Measurements from ENCODE around the gene TMEM91. TPM values are rescaled to one million over a fixed set of nuclear protein-coding genes. Genes with fewer than 3 reads are reported as not detected.

The TMEM91 gene
- total and polyA plus RNA-seq, 2 donors (not counting 1 experiment from before 2014, with no cell fraction given), result 6.3 to 7.1 TPM

DNA sequence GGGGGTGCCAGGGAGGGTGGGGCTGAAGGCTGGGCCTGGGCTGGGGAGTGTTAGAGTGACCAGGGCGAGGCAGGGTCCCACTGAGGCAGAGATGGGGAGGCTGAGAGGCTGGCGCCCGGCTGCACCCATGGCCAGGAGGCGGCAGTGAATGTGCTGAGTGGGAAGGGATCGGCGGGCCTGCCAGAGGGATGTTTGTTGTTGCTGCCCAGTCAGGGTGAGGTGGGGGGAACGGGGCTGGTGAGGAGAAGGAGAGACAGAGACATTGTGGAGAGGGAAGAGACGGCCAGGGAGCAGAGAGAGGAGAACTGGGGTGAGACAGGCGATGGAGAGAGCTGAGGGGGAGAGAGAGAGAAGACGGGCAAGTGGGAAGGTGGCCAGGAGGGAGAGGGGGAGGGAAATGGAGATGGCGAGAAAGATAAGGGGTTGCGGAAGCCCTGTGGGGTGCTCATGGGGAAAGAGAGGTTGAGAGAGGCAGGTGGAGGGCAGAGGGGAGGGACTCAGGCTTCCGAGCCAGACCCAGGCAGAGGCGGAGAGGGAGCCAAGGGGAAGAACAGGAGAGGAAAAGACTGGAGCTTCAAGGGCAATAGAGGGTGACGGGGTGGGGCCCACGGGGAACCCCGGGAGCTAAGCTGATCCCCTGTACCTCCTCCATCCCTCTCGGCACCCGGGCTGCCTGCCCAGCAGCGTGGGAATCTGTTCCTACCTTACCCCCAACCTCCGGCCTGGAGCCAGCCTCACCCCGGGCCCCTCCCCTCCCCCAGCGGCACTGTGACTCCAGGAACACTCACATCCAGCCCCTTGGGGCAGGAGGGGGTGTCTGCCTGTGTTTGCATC lies 51.5 kb downstream of the TMEM91 start:
- H3K9me3 ChIP-seq (ENCODE audit: control extremely low read depth in 1 of 3, control insufficient read depth in 2 of 3, insufficient read depth in 1 of 3, low read length in 2 of 3), result no peaks in the 10 kb centered on the region
- ChIA-PET POLR2A (no interaction called here), CTCF (interaction anchor here (0.6 to 2.1 kb wide), 2 partner anchors 21 to 848 kb away, joined by 3 to 4 read pairs; no protein-coding TSS in a partner anchor)
- H3K4me3 Mint-ChIP-seq, result peak overlapping the region; percentile 40
- H2AFZ ChIP-seq (ENCODE audit: insufficient read depth, low read depth, low read length, poor library complexity, severe bottlenecking), result peak overlapping the region; percentile 71
- H3K27me3 ChIP-seq (replicated peaks in 1 of 4; ENCODE audit: control extremely low read depth in 1 of 4, control insufficient read depth in 3 of 4, insufficient read depth in 4 of 4, low read length in 3 of 4), result no peaks in the 10 kb centered on the region
- H4K20me1 ChIP-seq (ENCODE audit: control insufficient read depth, insufficient read depth, low read length, poor library complexity, severe bottlenecking), result no peaks in the 10 kb centered on the region
- peaks cover 13% of the 10 kb centered on the region for H3K4me1 Mint-ChIP-seq
- no peaks in the 10 kb centered on the region for H3K79me2 ChIP-seq (ENCODE audit: control insufficient read depth, insufficient read depth, low read length)
- WGBS (ENCODE audit: insufficient coverage), result 21% methylated on average over 14 of the region's 23 CpGs
- H3K27ac ChIP-seq (ENCODE audit: low read length in 2 of 2), result peak overlapping the region in 1 of 2 donors; percentile 36
- intact Hi-C loops (cut with micrococcal nuclease), result no loop called here
- H3K36me3 ChIP-seq (replicated peaks in 1 of 2; ENCODE audit: control extremely low read depth in 1 of 2, control insufficient read depth in 1 of 2, extremely low read depth in 1 of 2, insufficient read depth in 2 of 2, low read length in 1 of 2), result peaks cover 0 to 48% of the 10 kb centered on the region in 2 experiments
- H3K4me3 ChIP-seq (ENCODE audit: control extremely low read depth in 1 of 5, extremely low read depth in 1 of 5, insufficient read depth in 1 of 5, low read depth in 2 of 5, low read length in 4 of 5), result no peak overlapping the region
- no peak for TF ChIP-seq EZH2 (IDR thresholded peaks at IDR 0.05; ENCODE audit: borderline replicate concordance, insufficient read depth, low read depth, low read length, poor library complexity, severe bottlenecking)
- TF ChIP-seq, protein P1, sequence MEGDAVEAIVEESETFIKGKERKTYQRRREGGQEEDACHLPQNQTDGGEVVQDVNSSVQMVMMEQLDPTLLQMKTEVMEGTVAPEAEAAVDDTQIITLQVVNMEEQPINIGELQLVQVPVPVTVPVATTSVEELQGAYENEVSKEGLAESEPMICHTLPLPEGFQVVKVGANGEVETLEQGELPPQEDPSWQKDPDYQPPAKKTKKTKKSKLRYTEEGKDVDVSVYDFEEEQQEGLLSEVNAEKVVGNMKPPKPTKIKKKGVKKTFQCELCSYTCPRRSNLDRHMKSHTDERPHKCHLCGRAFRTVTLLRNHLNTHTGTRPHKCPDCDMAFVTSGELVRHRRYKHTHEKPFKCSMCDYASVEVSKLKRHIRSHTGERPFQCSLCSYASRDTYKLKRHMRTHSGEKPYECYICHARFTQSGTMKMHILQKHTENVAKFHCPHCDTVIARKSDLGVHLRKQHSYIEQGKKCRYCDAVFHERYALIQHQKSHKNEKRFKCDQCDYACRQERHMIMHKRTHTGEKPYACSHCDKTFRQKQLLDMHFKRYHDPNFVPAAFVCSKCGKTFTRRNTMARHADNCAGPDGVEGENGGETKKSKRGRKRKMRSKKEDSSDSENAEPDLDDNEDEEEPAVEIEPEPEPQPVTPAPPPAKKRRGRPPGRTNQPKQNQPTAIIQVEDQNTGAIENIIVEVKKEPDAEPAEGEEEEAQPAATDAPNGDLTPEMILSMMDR (IDR thresholded peaks at IDR 0.05), result no peak
- no peaks in the 10 kb centered on the region for H3K9me3 Mint-ChIP-seq (ENCODE audit: insufficient read depth)
- H3K27ac Mint-ChIP-seq, result peak overlapping the region; percentile 57
- peak overlapping the region; percentile 69 for H3K4me2 ChIP-seq (replicated peaks; ENCODE audit: low read depth, low read length, poor library complexity, severe bottlenecking)
- peak; percentile 32 for ATAC-seq (ENCODE audit: low read depth)
- peak overlapping the region; percentile 19 for H3K9ac ChIP-seq (ENCODE audit: low read length)
- H3K27me3 Mint-ChIP-seq, result no peaks in the 10 kb centered on the region
- peaks cover 12 to 15% of the 10 kb centered on the region in 2 donors for H3K4me1 ChIP-seq (ENCODE audit: control insufficient read depth in 2 of 2, insufficient read depth in 2 of 2, low read length in 2 of 2)
- no peak for DNase-seq

DNA sequence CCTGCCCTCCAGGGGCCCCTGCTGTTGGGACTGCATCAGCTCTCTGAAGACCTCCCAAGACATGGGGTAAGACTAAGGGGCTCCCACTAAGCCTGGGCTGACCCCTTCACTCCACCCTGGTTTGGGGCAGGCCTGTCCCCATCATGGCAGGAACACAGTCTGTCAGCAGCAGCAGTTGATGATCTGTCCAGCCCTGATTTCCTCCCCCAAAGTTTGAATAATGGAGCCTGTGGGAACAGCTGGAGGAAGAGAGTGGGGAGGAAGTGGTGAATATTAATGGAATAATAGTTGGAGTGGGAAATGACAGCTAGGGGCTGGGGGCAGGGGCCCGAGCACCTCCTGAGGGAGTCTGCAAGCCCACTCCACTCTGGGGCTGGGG lies 52.1 kb downstream of the TMEM91 start:
- no peak overlapping the region for H3K4me3 Mint-ChIP-seq
- H3K27me3 Mint-ChIP-seq, result no peaks in the 10 kb centered on the region
- peaks cover 12 to 15% of the 10 kb centered on the region in 2 donors for H3K4me1 ChIP-seq (ENCODE audit: control insufficient read depth in 2 of 2, insufficient read depth in 2 of 2, low read length in 2 of 2)
- TF ChIP-seq, protein P1 (IDR thresholded peaks at IDR 0.05), result no peak
- no peak for TF ChIP-seq EZH2 (IDR thresholded peaks at IDR 0.05; ENCODE audit: borderline replicate concordance, insufficient read depth, low read depth, low read length, poor library complexity, severe bottlenecking)
- no peaks in the 10 kb centered on the region for H3K9me3 Mint-ChIP-seq (ENCODE audit: insufficient read depth)
- peak overlapping the region; percentile 69 for H3K4me2 ChIP-seq (replicated peaks; ENCODE audit: low read depth, low read length, poor library complexity, severe bottlenecking)
- intact Hi-C loops (cut with micrococcal nuclease), result no loop called here
- H3K9me3 ChIP-seq (ENCODE audit: control extremely low read depth in 1 of 3, control insufficient read depth in 2 of 3, insufficient read depth in 1 of 3, low read length in 2 of 3), result no peaks in the 10 kb centered on the region
- H3K4me1 Mint-ChIP-seq, result peaks cover 13% of the 10 kb centered on the region
- H4K20me1 ChIP-seq (ENCODE audit: control insufficient read depth, insufficient read depth, low read length, poor library complexity, severe bottlenecking), result no peaks in the 10 kb centered on the region
- peak overlapping the region in 1 of 2 donors; percentile 36 for H3K27ac ChIP-seq (ENCODE audit: low read length in 2 of 2)
- H3K79me2 ChIP-seq (ENCODE audit: control insufficient read depth, insufficient read depth, low read length), result no peaks in the 10 kb centered on the region
- no peak overlapping the region for H3K4me3 ChIP-seq (ENCODE audit: control extremely low read depth in 1 of 5, extremely low read depth in 1 of 5, insufficient read depth in 1 of 5, low read depth in 2 of 5, low read length in 4 of 5)
- no peak for DNase-seq
- H3K27me3 ChIP-seq (replicated peaks in 1 of 4; ENCODE audit: control extremely low read depth in 1 of 4, control insufficient read depth in 3 of 4, insufficient read depth in 4 of 4, low read length in 3 of 4), result no peaks in the 10 kb centered on the region
- peaks cover 0 to 50% of the 10 kb centered on the region in 2 experiments for H3K36me3 ChIP-seq (replicated peaks in 1 of 2; ENCODE audit: control extremely low read depth in 1 of 2, control insufficient read depth in 1 of 2, extremely low read depth in 1 of 2, insufficient read depth in 2 of 2, low read length in 1 of 2)
- no CpG with 5 or more reads among the region's 1 CpG for WGBS (ENCODE audit: insufficient coverage)
- POLR2A ChIA-PET, result no interaction called here
- ATAC-seq (ENCODE audit: low read depth), result no peak
- H3K9ac ChIP-seq (ENCODE audit: low read length), result peak overlapping the region; percentile 19
- CTCF ChIA-PET, result interaction anchor here (0.6 to 2.1 kb wide), 3 partner anchors 21 to 849 kb away, joined by 3 to 4 read pairs (median 3); no protein-coding TSS in a partner anchor
- H3K27ac Mint-ChIP-seq, result peak overlapping the region; percentile 26
- peak overlapping the region; percentile 71 for H2AFZ ChIP-seq (ENCODE audit: insufficient read depth, low read depth, low read length, poor library complexity, severe bottlenecking)

Measured in B cell (primary cell).